Measurements from ENCODE around the gene LRRC27. TPM values are rescaled to one million over a fixed set of nuclear protein-coding genes. Genes with fewer than 3 reads are reported as not detected.

Gene LRRC27
- polyA plus RNA-seq, 5 donors = 26.3 to 35.6 (median 33.5) TPM

DNA sequence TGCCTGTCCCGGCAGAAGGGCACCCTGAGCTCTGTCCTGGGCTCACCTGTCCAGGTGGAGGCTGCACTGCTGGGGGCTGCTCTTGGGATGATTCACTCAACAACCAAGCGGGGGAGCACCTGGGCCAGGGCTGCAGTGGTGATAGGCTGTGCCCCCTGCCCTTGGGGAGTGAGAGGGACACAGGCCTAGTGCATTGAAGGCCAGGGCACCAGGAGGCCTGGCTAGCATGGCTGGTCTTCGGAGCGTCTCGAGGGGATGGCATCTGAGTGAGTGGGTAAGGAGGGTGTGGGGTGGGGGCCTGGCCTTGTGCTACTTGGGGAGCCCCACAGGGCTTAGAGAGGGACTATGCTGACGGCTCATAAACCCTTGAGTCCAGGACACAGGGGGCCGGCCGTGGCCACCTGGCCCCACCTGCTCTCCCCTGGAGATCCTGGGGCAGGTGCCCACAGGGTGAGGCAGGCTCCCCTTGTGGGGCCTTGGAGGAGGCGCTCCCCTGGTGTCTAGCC lies 68.1 kb downstream of the LRRC27 start:
- DNase-seq = no peak

DNA sequence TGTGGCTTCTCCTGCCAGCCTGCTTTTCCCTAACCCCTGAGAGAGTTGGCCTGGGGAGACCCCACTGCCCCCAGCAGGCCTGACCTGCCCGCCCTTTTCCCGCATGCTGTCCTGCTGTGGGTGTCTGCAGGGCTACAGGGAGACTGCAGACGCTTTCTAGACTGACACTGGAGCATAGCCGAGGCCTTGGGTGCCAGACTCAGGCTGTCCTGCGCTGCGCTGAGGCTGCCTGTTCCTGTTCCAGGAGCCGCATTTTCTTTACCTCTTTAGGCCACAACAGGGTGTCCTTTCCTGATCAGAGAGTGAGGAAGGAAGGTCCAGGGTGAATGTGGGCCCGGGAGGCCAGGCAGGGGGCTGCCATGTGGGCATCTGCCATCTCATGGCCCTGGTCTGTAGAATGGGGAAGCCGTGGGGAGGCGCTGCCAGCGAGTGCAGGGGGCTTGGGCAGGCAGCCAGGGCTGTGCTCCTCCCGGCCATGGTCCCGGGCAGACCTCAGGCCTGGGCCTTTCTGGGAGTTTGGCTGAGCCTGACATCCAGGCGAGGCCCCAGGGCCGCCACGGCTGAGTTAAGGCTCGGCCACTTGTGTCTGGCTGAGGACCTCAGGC lies 68.7 kb downstream of the LRRC27 start:
- DNase-seq = no peak

DNA sequence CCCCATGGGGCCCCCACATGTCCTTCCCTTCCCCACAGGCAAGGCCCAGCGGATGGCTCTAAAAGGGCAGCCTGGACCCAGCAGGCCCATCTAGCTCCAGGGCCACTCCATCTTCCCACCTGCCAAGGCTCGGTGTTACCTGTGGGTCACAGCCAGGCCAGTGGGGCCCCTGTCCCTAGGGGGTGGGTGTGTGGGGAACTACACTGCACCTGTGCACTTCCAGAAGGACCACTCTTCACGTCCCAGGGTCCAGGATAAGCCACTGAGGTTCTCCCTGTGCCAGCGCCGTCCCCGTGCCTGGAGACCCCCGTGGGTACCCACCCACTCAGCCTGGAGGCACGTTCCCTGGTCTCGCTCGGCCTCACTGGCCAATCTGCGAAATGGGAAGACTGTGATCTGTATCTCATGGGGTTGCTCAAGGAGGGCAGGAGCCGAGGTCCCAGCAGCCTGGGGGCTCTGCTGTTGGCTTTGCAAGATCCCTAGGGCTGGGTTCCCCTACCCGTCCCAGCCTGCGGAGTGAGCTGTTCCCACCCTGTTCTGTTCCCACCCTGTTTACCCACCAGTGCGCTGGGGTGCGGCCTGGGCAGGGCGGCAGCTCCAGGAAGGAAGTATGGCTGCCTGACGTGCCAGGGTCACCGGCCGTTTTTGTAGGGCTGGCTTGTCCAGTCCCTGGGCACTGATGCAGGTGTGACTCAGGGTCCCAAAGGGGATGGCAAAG lies 69.6 kb downstream of the LRRC27 start:
- no peak for DNase-seq

DNA sequence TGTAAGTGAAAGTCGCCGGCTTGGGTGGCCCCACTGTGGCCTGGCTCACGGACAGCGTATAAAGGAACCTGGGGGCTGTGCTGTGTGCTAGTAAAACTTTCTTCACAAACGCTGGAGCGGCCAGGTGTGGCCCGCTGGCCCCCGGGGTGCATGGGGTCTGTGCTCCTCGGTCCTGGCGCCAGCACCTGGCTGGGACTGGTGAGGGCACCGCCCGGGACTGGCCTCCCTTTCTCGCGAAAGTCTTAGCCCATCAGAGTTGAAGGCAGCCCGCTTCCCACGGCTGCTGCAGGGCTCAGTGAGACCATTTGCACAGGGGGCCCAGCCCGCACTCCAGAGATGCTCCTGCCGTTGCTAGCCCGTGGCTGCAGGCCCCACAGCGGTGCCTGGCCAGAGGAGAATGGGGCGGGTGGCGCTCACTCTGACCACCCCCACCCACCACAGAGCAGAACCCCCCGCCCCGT lies 70.8 kb downstream of the LRRC27 start:
- DNase-seq = no peak

DNA sequence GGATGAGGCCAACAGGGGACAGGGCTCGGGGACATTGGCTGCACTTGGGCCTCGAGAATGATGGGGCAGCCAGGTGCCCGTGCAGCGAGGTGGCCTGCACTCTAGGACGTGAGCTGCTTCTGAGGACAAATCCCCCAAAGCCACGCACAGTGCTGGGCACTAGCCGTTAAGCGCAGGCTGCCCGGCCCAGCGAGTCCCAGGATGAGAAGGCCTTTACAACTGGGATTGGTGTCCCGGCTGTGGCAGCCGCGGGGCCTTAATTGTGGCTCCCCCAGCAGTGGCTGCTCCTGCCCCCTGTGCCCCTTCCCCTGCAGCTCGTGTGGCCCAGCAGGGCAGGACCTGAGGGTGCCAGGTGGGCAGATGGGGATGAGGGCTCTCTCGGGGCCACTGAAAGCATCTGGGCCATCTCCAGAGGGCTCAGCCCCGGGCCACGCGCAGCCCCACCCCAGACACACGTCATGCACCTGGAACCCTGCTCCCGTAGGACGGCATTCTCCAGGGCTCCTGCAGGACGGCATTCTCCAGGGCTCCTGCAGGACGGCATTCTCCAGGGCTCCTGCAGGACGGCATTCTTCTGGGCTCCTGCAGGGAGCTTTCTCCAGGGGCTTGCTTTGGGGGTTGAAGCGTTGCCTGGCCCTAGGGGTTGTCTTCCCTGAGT lies 71.6 kb downstream of the LRRC27 start:
- no peak for DNase-seq

DNA sequence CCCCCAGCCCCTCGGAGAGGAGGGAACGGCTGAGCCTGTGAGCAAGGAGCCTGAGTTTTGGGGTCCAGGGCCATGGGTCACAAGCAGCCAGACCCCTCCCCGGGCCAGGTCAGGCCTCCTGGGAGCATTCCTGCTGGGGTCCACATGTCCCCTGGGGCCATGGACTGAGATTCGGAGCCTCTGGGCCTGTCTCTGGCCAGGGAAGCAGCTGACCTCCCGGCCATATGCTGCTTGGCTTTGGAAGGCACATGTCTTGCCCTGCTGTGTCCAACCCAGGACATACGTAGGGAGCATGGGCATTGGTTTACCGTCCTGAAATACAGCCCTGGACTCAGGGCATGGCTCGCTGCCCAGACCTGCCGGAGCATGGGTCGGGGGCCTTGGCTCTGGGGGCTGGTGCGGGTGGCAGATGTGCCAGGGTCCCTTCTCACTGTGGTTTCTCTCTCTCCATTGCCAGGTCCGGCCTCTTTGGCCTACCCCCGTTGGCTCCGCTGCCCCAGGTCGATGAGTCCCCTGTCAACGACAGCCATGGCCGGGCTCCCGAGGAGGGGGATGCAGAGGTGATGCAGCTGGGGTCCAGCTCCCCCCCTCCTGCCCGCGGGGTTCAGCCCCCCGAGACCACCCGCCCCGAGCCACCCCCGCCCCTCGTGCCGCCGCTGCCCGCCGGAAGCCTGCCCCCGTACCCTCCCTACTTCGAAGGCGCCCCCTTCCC lies 72.3 kb downstream of the LRRC27 start:
- no peak for DNase-seq

DNA sequence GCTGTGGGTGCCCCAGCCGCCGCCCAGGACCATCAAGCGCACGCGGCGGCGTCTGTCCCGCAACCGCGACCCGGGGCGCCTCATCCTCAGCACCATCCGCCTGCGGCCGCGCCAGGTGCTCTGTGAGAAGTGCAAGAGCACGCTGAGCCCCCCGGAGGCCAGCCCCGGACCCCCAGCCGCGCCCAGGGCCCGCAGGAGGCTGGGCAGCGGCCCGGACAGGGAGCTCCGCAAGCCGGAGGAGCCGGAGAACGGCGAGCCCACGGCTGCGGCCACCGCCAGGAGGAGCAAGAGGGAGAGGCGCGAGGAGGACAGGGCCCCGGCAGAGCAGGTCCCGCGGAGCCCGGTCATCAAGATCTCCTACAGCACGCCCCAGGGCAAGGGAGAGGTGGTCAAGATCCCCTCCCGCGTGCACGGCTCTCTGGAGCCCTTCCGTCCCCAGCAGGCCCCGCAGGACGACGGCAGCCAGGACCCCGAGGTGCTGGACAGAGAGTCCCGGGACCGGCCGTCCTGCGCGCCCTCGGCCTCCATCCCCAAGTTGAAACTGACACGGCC lies 73.0 kb downstream of the LRRC27 start:
- DNase-seq = no peak

DNA sequence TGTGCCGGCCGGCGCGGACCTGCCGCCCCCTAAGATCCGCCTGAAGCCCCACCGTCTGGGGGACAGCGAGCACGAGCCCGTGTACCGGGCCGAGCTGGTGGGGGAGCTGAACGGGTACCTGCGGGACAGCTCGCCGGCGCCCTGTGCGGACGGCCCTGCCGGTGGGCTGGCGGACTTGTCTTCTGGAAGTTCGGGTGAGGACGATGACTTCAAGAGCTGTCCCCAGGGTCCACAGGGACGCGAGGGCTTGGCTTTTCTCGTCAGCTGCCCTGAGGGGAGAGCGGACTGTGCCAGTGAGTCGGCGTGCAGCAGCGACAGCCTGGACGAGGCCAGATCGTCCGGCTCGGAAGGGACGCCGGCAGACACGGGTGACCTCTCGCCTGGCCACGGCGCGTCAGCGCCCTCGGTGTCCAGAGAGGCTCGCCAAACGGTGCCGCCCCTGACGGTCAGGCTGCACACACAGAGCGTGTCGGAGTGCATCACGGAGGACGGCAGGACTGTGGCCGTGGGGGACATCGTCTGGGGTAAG lies 73.5 kb downstream of the LRRC27 start:
- no peak for DNase-seq

DNA sequence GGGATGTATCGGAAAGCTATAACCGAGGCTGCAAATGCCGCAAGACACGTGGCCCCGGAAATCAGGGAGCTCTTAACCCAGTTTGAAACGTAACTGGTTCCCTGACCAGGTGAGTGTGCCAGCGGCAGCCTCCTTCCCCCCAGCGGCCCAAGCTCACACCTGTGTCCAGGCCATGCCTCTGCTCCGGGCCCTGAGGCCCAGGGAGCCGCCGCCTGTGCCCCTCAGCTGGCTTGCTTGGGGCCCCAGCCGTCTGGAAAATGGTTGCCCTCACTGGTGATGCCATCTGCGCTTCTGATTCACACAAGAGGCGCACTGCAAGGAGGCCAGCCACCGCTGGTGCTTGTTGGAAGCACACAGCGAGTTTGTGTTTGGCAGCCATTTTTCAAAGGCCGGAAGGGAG lies 74.2 kb downstream of the LRRC27 start:
- no peak for DNase-seq

DNA sequence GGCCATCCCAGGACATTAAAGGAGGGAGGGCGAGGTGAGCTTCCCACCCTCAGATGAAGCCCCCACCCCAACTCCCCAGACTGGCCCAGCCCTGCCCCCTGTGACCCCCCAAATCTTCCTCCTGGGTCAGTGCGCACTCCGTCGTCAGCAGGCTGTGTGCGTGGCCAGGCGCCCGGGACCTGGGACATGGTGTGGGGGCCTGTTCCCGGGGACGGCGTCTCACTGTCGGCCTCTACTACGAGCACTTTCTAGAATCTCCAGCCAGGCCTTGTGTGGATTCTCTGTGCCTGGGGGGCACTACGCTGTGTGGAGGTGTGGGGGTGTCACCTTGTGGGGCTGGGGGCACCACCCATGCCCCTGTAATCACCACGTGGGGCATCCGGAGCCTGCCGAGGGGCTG lies 74.8 kb downstream of the LRRC27 start:
- no peak for DNase-seq

DNA sequence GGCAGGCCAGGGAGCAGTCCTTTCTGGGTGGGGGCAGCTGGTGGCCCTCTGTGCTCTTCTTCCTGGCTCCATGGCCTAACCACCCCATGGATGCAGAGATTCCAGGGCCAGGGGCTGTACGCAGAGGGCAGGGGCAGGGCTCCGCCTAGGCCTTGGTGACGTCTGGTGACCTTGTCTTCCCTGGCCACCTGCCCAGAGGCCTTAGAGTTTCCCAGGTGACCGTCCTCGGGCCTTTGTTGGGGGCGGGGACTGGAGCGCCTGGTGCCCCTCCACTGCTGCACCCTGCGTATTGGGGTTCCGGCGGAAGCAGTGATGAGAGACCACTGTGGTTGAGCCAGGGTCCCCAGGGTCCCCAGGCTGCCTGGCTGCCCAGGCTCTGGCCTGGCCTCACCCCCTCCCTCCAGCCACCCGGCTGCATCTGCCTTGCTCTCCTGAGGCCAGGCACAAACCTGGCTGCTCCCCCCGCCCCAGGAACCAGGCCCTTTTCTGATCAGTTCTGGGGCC lies 75.3 kb downstream of the LRRC27 start:
- no peak for DNase-seq

DNA sequence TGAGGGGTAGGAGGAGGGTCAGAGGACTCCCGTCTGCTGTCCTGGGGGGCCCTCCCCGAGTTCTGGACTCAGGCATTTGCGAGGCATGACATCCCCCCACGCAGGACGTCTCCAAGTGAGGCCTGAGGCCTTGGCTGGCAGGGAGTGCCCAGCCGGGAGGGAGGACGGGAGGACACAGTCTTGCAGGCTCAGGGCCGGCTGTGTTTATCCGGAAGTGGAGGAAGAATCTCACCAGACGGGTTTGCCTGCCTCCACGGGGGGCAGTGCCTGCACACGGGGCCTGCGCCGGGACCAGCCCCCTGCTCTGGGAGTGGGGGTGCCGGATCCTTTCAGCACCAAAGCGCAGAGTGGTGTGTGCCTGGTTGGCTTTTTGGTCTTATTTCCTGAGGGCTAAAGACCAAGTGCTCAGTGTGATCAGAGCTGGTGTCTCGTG lies 75.9 kb downstream of the LRRC27 start:
- DNase-seq = peak; percentile 80 to 82

DNA sequence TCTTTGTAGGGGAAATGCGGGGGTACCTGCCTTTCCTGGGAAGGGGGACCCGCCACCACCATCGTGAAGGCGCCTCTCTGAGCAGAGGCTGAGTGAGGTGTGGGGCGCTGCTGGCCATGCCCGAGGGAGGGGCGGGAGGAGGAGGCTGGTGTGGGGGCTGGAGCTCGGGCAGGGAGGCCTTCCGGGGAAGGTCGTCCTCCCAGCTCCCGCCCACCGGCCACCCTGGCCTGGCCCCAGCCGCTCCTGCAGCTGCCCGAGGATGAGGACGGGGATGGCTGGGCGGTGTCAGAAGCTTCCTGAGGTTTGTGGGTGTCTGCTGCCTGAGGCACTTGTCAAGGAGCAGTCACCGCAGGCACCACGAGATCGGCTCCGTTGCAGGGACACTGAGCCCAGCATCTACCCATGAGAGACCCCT lies 76.4 kb downstream of the LRRC27 start:
- no peak for DNase-seq

DNA sequence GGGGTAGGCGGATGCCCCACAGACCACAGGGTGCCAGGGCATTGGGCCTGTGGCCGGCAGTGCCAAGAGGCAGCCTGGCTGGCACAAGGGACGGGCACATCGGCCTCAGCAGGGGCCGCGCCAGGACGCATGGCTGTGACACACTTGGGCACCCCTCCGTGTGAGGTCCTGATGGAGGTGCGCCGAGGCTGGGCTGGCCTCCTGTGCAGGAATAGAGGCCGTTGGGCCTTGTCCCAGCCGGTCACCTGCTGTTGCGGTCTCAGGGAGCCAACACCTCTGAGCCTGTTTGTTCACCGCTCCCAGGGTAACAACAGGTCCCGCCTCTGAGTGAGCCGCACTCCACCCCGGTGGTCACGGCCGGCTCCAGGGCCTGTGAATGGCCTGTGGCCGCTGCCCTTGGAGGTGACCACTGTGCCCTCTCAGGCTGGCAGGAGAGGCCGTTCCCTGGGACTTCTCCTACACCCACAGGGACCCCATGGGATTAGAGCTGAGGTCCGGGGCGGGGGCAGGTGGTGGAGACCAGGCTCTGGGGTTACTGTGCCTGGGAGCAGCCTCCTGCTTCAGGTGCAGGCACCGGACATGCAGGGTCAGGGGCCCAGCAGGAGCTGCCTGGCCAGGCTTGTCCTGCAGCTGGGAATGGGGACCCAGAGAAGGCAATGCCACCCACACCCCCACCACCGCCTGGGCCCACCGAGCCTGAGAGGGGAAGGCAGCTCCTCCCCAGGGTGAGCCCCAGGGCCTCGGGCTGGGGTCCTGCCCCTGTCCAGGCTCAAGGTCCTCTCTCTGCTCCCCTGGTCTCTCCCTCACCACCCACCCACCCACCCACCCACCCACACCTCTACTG lies 77.1 kb downstream of the LRRC27 start:
- DNase-seq = no peak

DNA sequence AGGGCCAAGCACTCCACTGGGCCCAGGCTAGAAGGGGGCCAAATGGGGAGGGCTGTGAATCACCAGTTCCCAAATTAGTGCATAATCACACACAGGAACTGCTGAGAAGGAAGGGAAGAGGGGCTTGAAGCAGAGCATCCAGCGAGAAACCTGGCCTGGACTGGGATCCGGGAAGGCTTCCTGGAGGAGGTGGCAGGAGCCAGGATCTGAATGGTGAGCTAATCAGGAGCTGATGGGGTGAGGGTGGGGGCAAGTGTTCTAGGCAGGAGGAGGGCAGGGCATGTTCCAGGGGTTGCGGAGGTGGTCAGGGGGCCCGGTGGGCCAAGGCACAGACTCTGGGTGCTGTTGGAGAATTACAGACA lies 77.7 kb downstream of the LRRC27 start:
- no peak for DNase-seq

DNA sequence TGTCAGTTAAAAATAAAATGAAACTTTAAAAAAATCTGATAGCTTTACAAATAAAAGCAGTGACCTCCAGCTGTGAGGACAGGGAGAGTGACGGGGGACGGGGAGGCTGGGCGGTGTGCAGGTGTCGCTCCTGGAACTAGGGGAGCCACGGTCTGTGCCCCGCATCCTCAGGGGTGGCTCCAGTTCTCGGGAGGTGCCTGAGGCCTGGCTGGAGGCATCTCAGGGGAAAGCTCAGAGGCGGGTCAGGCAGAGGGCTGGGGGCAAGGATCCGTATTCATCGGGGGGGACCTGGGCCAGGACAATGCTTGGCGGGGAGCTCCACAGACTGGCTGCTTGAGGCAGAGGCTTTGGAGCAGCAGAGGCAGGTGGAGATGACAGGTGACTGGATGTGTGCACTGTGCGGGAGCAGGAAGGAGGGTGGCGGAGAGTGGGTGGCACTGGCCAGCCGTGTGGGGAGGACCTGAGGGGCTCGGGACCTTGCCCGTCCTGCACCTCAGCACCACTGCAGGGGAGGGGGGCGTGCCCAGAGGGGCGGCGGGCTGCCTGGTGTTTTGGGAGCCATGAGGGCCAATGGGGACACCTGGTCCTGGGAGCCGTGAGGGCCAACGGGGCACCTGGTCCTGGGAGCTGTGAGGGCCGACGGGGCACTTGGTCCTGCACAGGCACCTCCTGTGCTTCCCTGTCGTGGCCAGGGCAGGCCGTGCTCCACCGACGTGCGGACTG lies 78.2 kb downstream of the LRRC27 start:
- DNase-seq = no peak

DNA sequence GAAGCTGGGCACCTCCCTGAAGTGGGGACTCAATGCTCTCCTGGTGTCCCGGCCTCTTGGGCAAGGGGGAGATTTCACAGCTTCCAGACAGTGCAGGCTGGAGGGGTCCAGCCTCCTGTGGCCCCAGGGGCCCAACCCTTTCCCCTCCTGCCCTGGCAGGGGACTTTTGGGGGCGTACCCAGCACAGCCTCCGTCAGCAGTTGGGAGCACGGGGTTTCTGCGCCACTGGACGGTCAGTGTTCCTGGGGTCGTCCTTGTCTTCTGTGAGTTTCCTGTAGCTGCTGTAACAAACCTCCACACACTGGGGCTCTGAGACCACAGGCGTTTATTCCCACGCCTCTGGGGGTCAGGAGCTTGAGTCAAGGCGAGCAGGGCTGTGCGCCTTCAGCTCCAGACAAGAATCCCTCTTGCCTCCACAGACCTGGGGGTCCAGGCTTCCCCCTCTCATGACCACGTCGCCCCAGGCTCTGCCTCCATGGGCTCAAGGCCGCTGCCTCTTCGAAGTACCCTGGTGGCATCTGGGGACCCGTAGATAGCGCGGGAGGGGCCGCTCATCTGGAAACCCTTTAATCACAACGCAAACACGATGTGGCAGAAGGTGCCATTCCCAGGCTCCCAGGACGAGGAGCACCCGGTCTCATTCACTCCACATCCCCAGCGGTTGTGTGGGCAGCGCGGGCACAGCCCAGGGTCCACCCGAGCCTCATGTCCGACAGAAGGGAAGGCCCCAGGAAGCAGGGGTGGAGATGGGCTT lies 79.0 kb downstream of the LRRC27 start:
- no peak for DNase-seq

DNA sequence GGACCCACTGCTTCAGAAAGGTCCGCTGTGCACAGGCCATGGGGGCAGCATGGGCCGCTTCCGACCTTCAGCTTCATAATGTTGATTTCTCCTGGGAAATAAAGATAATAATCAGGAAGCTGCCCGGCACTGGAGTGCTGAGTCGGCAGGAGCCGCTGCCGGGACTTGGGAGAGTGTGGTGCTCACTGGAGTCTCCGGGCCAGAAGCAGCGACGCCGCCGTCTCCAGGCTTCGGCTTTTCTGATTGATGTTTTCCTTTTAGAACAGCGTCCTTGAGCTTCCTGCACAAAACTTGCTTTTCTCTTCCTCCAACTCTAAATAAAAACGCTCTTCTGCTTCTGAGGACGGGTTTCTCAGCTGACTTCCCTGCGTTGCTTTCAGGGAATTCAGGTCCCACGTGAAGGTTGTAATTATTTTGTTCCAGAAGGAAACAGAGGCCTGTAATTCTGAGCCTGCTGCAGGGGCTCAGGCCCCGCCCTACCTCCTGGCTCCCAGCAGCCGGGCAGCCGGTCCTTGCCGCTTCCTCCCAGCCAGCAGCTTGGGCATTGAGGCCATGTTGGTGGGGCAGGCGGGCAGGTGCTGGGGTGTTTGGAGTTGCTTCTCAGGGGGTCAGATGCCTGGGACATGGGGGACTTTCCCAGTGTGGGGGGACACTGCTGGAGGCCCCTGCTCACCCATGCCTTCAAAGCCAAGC lies 79.7 kb downstream of the LRRC27 start:
- peak in 1 of 2 donors; percentile 60 for DNase-seq

Data from right lung (tissue), 5 donors.